Heart left ventricle (tissue), 16 donors: ENCODE measurements around the gene WNT7B. TPM values are rescaled to one million over a fixed set of nuclear protein-coding genes. Genes with fewer than 3 reads are reported as not detected.

ENCODE experiments used
- ATAC-seq, 4 donors: fragments of 200-7000 bp; cut with Tn5 transposase; one replicate each; pipeline ENCODE4 v1.9.1; 2020 to 2022; ENCODE audit warnings: moderate library complexity in 4 of 4, mild to moderate bottlenecking in 3 of 4, moderate number of reproducible peaks in 1 of 4
- DNase-seq, 5 donors: peaks; one replicate each; pipeline ENCODE4 v3.0.0-alpha.2; 2020
- H3K27ac ChIP-seq, 12 donors: fragments of 200-600 bp; sonication (generic) in 4 of 12; one replicate each; pipeline versions ENCODE4 v1.5.0 to v1.8.0; 2016 to 2022; ENCODE audit warnings: mild to moderate bottlenecking in 2 of 12
- H3K27me3 ChIP-seq, 9 donors: fragments of 200-600 bp; sonication (generic) in 2 of 9; one replicate each; pipeline versions ENCODE4 v1.5.1 to v1.8.0; 2016 to 2022; ENCODE audit warnings: mild to moderate bottlenecking in 3 of 9
- H3K36me3 ChIP-seq, 9 donors: fragments of 200-600 bp; sonication (generic) in 2 of 9; one replicate each; pipeline versions ENCODE4 v1.5.0 to v1.8.0; 2018 to 2022; ENCODE audit warnings: mild to moderate bottlenecking in 2 of 9
- H3K4me1 ChIP-seq, 12 donors: fragments of 200-600 bp; sonication (generic) in 4 of 12; one replicate each; pipeline versions ENCODE4 v1.5.0 to v1.8.0; 2016 to 2022; ENCODE audit warnings: mild to moderate bottlenecking in 3 of 12
- H3K4me3 ChIP-seq, 12 donors: fragments of 200-600 bp; sonication (generic) in 4 of 12; one replicate each; pipeline versions ENCODE4 v1.5.0 to v1.8.0; 2017 to 2022; ENCODE audit warnings: mild to moderate bottlenecking in 9 of 12, moderate library complexity in 4 of 12
- H3K9me3 ChIP-seq, 12 donors: fragments of 200-600 bp; sonication (generic) in 4 of 12; one replicate each; pipeline versions ENCODE4 v1.5.0 to v1.8.0; 2016 to 2022; ENCODE audit warnings: mild to moderate bottlenecking in 1 of 12
- POLR2A ChIP-seq, 2 donors: fragments of 450-650 bp; IDR thresholded peaks; one replicate each; pipeline ENCODE4 v1.6.1; 2017; ENCODE audit warnings: antibody characterized with exemption in 2 of 2, mild to moderate bottlenecking in 2 of 2, moderate library complexity in 2 of 2
- WGBS, 4 donors: extraction: QIAGEN DNeasy Blood & Tissue Kit in 2 of 4; methylation state at CpG; one replicate each; pipeline versions ENCODE4 v1.1.5 to v1.1.7; 2013 to 2018; 5-methylcytosine and 5-hydroxymethylcytosine counted together
- intact Hi-C, 10 donors: fragments of 100-400 bp; cut with DNase I; formaldehyde crosslinking; loops; one replicate each; pipeline versions ENCODE4 v1.11.1 to v1.14.2; 2022
- long read RNA-seq, 3 donors: library from polyadenylated mRNA; unstranded; transcript quantifications; one replicate each; pipeline ENCODE4 v2.0.0, GENCODE V29; 2020 to 2021
- polyA plus RNA-seq, 2 donors: library from polyadenylated mRNA; stranded (reverse); fragments of 200-250 nt; gene quantifications; one replicate each; pipeline ENCODE4 v1.2.3, GENCODE V29; 2013
- total RNA-seq, 9 donors: library from RNA; depleted of rRNA in 2 of 9; stranded (reverse); fragments of >200 nt in 2 of 9; fragmentation: NEBNext Ultra II Directional in 3 of 9; extraction: Animal tissue kit (Norgen Biotek cat#: 25700) in 3 of 9; gene quantifications; one replicate each; pipeline versions ENCODE4 v1.1.0 to v1.2.4, GENCODE V29; 2016 to 2023
- TF ChIP-seq, protein P1 (sequence below), 12 donors: fragments of 200-600 bp; sonication (generic) in 4 of 12; IDR thresholded peaks; one replicate each; pipeline versions ENCODE4 v1.5.0 to v1.8.0; 2018 to 2022; ENCODE audit warnings: antibody characterized with exemption in 12 of 12, mild to moderate bottlenecking in 5 of 12
- donor health status: ischemic (EF 13 %, LVEDD 7.1; RV severe dilation, severe dysfunction).
- donor health status: healthy with polysubstance abuse.
- donor health status: DM: no; HTN: yes; CAD: no.
- donor health status: DM: no; HTN: no; CAD: no.
- donor health status: ischemic (EF 25% LVEDD 6.9; RV normal size, moderate dysfunction).
- donor health status: ischemic (EF 25% LVEDD 5.7; RV mildly dilated, moderate dysfunction).
- donor health status: healthy.
- donor health status: DM: yes; HTN: yes; CAD: no.
- donor health status: ischemic (EF 35%, LVEDD 5.7; RV mildly dilated, moderate dysfunction).
- donor health status: nonischemic (EF 11% LVEDD 7.7; RV severe dilation, severe dysfunction).
- donor health status: DM: yes; HTN: yes; CAD: no.
- donor health status: PGD.
- donor health status: ischemic (EF 29% LVEDD 5.4; RV normal size, mild dysfunction).
- donor health status: nonischemic (EF 23%, LVEDD 6.1; RV moderate dilation, normal function).

Gene WNT7B
- total RNA-seq, result under 1 TPM in 1 of 9 donors, not detected in 8; 0.36 TPM
- polyA plus RNA-seq, result not detected
- long read RNA-seq, donor 1, result 0 reads
- long read RNA-seq, donor 2, result 0 reads
- long read RNA-seq, donor 3, result 0 reads

GRCh38 chr22:45977003-45977411 is at the start of gene WNT7B:
Gene WNT7B (minus strand): TSS chr22:45977162. CDS start chr22:45976754, 408 bp downstream.
- Histone ChIP-seq H3K36me3 (no peaks in the 10 kb centered on the region), H3K4me3 (peak within 1 kb of the TSS in 10 of 12 donors; percentile 15 to 43 (median 32)), H3K9me3 (no peaks in the 10 kb centered on the region), H3K27me3 (peaks cover 46 to 65% (median 56%) of the 10 kb centered on the region in 9 donors), H3K27ac (no peak within 1 kb of the TSS), H3K4me1 (peaks cover 3 to 50% (median 15%) of the 10 kb centered on the region in 12 donors)
- DNase-seq (no peak), ATAC-seq (no peak)
- TF ChIP-seq, protein P1, sequence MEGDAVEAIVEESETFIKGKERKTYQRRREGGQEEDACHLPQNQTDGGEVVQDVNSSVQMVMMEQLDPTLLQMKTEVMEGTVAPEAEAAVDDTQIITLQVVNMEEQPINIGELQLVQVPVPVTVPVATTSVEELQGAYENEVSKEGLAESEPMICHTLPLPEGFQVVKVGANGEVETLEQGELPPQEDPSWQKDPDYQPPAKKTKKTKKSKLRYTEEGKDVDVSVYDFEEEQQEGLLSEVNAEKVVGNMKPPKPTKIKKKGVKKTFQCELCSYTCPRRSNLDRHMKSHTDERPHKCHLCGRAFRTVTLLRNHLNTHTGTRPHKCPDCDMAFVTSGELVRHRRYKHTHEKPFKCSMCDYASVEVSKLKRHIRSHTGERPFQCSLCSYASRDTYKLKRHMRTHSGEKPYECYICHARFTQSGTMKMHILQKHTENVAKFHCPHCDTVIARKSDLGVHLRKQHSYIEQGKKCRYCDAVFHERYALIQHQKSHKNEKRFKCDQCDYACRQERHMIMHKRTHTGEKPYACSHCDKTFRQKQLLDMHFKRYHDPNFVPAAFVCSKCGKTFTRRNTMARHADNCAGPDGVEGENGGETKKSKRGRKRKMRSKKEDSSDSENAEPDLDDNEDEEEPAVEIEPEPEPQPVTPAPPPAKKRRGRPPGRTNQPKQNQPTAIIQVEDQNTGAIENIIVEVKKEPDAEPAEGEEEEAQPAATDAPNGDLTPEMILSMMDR (IDR thresholded peaks at IDR 0.05), result no peak
- TF ChIP-seq POLR2A (IDR thresholded peaks at IDR 0.05), result no peak
- whole genome bisulfite sequencing, 4 donors, result 1 to 2% (median 1%) methylated on average over 42 to 49 of the region's 49 CpGs; no CpG with 5 or more reads in 1 of the 4 donors
- intact Hi-C loops, result no loop called here

DNA sequence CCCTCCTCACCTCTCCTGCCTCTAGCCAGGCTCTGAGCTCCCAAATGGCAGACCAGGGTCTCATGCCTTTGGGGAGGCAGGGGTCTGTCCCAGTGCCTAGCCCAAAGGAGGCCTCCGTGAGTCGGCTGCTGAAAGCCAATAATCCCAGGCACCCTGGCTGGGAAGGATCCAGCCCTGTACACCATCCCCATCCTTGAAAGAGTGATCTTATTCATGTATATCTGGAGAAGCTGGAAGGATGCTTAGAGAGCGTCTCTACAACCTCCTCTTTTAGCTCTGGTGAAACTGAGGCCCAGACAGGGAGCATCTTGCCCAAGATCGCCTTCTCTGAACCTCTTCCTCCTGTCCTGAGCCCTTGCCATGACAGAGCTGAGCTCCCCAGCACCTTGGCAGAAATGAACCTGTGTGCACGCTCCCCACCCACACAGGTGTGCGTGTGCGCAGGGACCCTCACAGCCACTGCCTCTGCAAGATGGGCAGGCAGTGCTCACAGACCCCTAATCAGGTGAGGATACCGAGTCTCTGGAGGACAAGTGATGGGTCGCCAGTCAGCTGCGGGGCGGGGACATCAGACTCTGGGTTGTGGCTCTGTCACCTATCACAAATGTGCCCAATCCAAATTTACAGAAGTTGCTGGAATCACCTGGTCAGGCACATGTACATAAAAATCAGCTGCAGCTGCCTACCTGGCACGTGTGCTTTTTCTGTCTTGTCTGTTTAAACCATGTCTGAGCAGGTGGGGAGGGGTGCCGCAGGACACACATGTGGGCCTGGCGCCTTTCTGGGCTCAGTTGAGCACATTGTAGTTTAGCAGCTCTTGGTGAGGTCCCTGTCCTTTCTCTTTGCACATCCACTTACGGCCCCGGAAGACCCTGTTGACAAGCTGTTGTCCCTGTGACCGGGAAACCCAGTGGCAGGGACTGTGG is 49.3 kb upstream of the WNT7B start:
- DNase-seq (peak in 1 of 5 donors; percentile 17), ATAC-seq (no peak)
- TF ChIP-seq, protein P1 (IDR thresholded peaks at IDR 0.05), result no peak
- no peak for TF ChIP-seq POLR2A (IDR thresholded peaks at IDR 0.05)
- Histone ChIP-seq H3K9me3 (no peaks in the 10 kb centered on the region), H3K36me3 (no peaks in the 10 kb centered on the region), H3K27ac (peak overlapping the region in 10 of 12 donors; percentile 78 to 93 (median 86)), H3K27me3 (peaks cover 0 to 7% (median 0%) of the 10 kb centered on the region in 9 donors), H3K4me3 (peak overlapping the region in 3 of 12 donors; percentile 56 to 61 (median 56)), H3K4me1 (peaks cover 0 to 27% (median 14%) of the 10 kb centered on the region in 12 donors)
- intact Hi-C loops, result no loop called here
- 90 to 95% (median 94%) methylated on average over 14 to 17 of the region's 17 CpGs for WGBS, 4 donors

DNA sequence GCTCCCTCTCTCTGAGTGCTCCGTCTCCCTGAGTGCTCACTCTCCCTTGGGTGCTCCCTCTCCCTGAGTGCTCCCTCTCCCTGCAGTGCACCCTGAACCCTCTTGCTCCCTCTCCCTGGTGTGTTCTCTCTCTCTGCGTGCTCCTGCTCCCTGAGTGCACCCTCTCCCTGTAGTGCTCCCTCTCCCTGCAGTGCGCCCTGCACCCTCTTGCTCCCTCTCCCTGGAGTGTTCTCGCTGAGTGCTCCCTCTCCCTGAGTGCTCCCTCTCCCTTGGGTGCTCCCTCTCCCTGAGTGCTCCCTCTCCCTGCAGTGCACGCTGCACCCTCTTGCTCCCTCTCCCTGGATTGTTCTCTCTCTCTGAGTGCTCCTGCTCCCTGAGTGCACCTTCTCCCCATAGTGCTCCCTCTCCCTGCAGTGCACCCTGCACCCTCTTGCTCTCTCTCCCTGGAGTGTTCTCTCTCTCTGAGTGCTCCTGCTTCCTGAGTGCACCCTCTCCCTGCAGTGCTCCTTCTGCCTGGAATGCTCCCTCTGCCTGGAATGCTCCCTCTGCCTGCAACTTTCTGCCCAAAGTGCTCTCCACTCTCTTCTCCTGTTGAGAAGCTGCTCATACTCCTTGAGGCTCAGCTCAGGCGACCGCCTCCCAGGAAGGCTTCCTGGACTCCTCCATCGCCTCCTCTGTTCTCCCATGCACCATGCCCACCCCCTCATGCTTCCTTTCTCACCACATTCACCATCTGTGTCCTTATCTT is 48.4 kb upstream of the WNT7B start:
- intact Hi-C loops, result no loop called here
- H3K36me3 ChIP-seq, result no peaks in the 10 kb centered on the region
- TF ChIP-seq POLR2A (IDR thresholded peaks at IDR 0.05), result no peak
- TF ChIP-seq, protein P1 (IDR thresholded peaks at IDR 0.05), result no peak
- peaks cover 0 to 26% (median 14%) of the 10 kb centered on the region in 12 donors for H3K4me1 ChIP-seq
- no peak overlapping the region for H3K4me3 ChIP-seq
- 91 to 94% (median 92%) methylated on average over 8 of the region's 8 CpGs for WGBS, 4 donors
- no peaks in the 10 kb centered on the region for H3K9me3 ChIP-seq
- ATAC-seq (no peak), DNase-seq (peak in 1 of 5 donors; percentile 9)
- peaks cover 0 to 7% (median 0%) of the 10 kb centered on the region in 9 donors for H3K27me3 ChIP-seq
- no peak overlapping the region for H3K27ac ChIP-seq
